ENCODE measurements around the gene TTLL10.

TTLL10 gene

GRCh38 chr1:1204425-1204920 lies 30.8 kb downstream of the TTLL10 start:
- DNase-seq (ENCODE audit: low read depth, low spot score) = no peak

- no peak for DNase-seq (ENCODE audit: low read depth, low spot score)
Measured at GRCh38 chr1:1204998-1205768, 31.5 kb downstream of the TTLL10 start.

- DNase-seq (ENCODE audit: low read depth, low spot score) = no peak
Measured at GRCh38 chr1:1205769-1206375, 32.2 kb downstream of the TTLL10 start.

- no peak for DNase-seq (ENCODE audit: low read depth, low spot score)
Measured at GRCh38 chr1:1206376-1206965, 32.8 kb downstream of the TTLL10 start, which contains the start of gene TNFRSF18. TSS of gene TNFRSF18 (minus strand) at chr1:1206592. CDS start at chr1:1206571, 21 bp downstream.

- no peak for DNase-seq (ENCODE audit: low read depth, low spot score)
Measured at GRCh38 chr1:1206966-1207531, 33.4 kb downstream of the TTLL10 start.

GRCh38 chr1:1207571-1207892 lies 33.9 kb downstream of the TTLL10 start:
- no peak for DNase-seq (ENCODE audit: low read depth, low spot score)

- no peak for DNase-seq (ENCODE audit: low read depth, low spot score)
Measured at GRCh38 chr1:1208713-1209433, 35.2 kb downstream of the TTLL10 start.

- no peak for DNase-seq (ENCODE audit: low read depth, low spot score)
Measured at GRCh38 chr1:1210726-1211540, 37.3 kb downstream of the TTLL10 start.

GRCh38 chr1:1211541-1212441 lies 38.1 kb downstream of the TTLL10 start:
- no peak for DNase-seq (ENCODE audit: low read depth, low spot score)

GRCh38 chr1:1212780-1213344 lies 39.2 kb downstream of the TTLL10 start:
- DNase-seq (ENCODE audit: low read depth, low spot score) = no peak

- DNase-seq (ENCODE audit: low read depth, low spot score) = no peak
Measured at GRCh38 chr1:1213345-1214265, 39.9 kb downstream of the TTLL10 start, which contains the start of gene TNFRSF4. TSS of gene TNFRSF4 (minus strand) at chr1:1214153. CDS start at chr1:1214127, 26 bp downstream.

GRCh38 chr1:1215080-1215676 lies 41.5 kb downstream of the TTLL10 start:
- no peak for DNase-seq (ENCODE audit: low read depth, low spot score)

GRCh38 chr1:1215881-1216605 lies 42.4 kb downstream of the TTLL10 start:
- DNase-seq (ENCODE audit: low read depth, low spot score) = no peak

GRCh38 chr1:1216770-1217620 lies 43.3 kb downstream of the TTLL10 start:
- DNase-seq (ENCODE audit: low read depth, low spot score) = no peak

- DNase-seq (ENCODE audit: low read depth, low spot score) = no peak
Measured at GRCh38 chr1:1217621-1218523, 44.2 kb downstream of the TTLL10 start.

Data from activated naive CD8-positive, alpha-beta T cell treated with anti-CD3 and anti-CD28 coated beads, Interleukin-2, amount 50 U/mL, for 16 hours (primary cell).